IMR-90 (cell line): ENCODE data around the gene PAN2. TPM values are rescaled to one million over a fixed set of nuclear protein-coding genes. Genes with fewer than 3 reads are reported as not detected.

Experiments
- ATAC-seq: fragments of 200-7000 bp; cut with Tn5 transposase; 2 replicates; pipeline ENCODE4 v1.9.1; 2020; ENCODE audit warnings: low read depth, mild to moderate bottlenecking, moderate library complexity
- Bru-seq: library from RNA; stranded (reverse); fragments of 400-500 nt; gene quantifications from one replicate; lab custom pipeline; 2021; lab: Mats Ljungman, UMichigan
- BruChase-seq, 2 experiments: library from RNA; stranded (reverse); fragments of 400-500 nt; gene quantifications; one replicate each; lab custom pipeline; 2021; lab: Mats Ljungman, UMichigan
- BruUV-seq: library from RNA; stranded (reverse); fragments of 400-500 nt; replicated peaks from 2 replicates; lab custom pipeline; 2021; lab: Mats Ljungman, UMichigan
- CTCF ChIA-PET: fragments of 300-600 bp; formaldehyde crosslinking; extraction: SDS; loops from one replicate; lab custom pipeline; 2021; ENCODE audit warnings: antibody characterized with exemption; lab: Yijun Ruan, JAX
- POLR2A ChIA-PET: fragments of 300-600 bp; sonication (Branson Sonifier 250); formaldehyde crosslinking; loops from one replicate; lab custom pipeline; 2022; ENCODE audit warnings: antibody characterized with exemption; ENCODE audit not compliant: unreplicated experiment; lab: Charles Lee
- DNase-seq: peaks from one replicate; pipeline ENCODE4 v3.0.0; 2013
- H2AFZ ChIP-seq: replicated peaks from 2 replicates; pipeline ENCODE3; 2013; ENCODE audit warnings: low read length, mild to moderate bottlenecking; ENCODE audit not compliant: poor library complexity
- H2AK5ac ChIP-seq: 2 replicates; pipeline ENCODE4 v1.6.1; 2013; ENCODE audit warnings: low read depth, low read length, inconsistent platforms
- H2AK9ac ChIP-seq: replicated peaks from 2 replicates; pipeline ENCODE3; 2013; ENCODE audit warnings: mild to moderate bottlenecking, low read depth, low read length, moderate library complexity; ENCODE audit not compliant: poor library complexity
- H2BK120ac ChIP-seq: 2 replicates; pipeline ENCODE4 v1.6.1; 2013; ENCODE audit warnings: low read depth, low read length, inconsistent platforms
- H2BK15ac ChIP-seq: 3 replicates; pipeline ENCODE4 v1.6.1; 2013; ENCODE audit warnings: low read depth, low read length, inconsistent platforms
- H2BK20ac ChIP-seq: 2 replicates; pipeline ENCODE4 v1.6.1; 2013; ENCODE audit warnings: low read depth, mild to moderate bottlenecking, inconsistent platforms, low read length, moderate library complexity
- H2BK5ac ChIP-seq: 2 replicates; pipeline ENCODE4 v1.6.1; 2013; ENCODE audit warnings: mild to moderate bottlenecking, low read depth, low read length, inconsistent platforms; ENCODE audit not compliant: poor library complexity, severe bottlenecking
- H3K14ac ChIP-seq: replicated peaks from 2 replicates; pipeline ENCODE4 v1.6.1; 2013; ENCODE audit warnings: low read depth, low read length, inconsistent platforms
- H3K18ac ChIP-seq: 2 replicates; pipeline ENCODE4 v1.6.1; 2013; ENCODE audit warnings: low read depth, low read length, control low read depth
- H3K23ac ChIP-seq: 2 replicates; pipeline ENCODE4 v1.6.1; 2013; ENCODE audit warnings: low read depth, low read length, inconsistent platforms
- H3K27ac ChIP-seq: 2 replicates; pipeline ENCODE4 v1.5.1; 2013; ENCODE audit warnings: mild to moderate bottlenecking, control low read depth, low read length; ENCODE audit not compliant: insufficient read depth
- H3K27me3 ChIP-seq: 2 replicates; pipeline ENCODE4 v1.6.1; 2013; ENCODE audit warnings: low read length; ENCODE audit not compliant: control insufficient read depth, insufficient read depth
- H3K36me3 ChIP-seq: 2 replicates; pipeline ENCODE4 v1.6.1; 2013; ENCODE audit warnings: low read length, mixed read lengths; ENCODE audit not compliant: control insufficient read depth, insufficient read depth
- H3K4ac ChIP-seq: 2 replicates; pipeline ENCODE4 v1.6.1; 2013; ENCODE audit warnings: low read depth, low read length, inconsistent platforms
- H3K4me1 ChIP-seq: 2 replicates; pipeline ENCODE4 v1.6.1; 2013; ENCODE audit warnings: low read length, mixed read lengths; ENCODE audit not compliant: control insufficient read depth, insufficient read depth
- H3K4me2 ChIP-seq: 2 replicates; pipeline ENCODE4 v1.6.1; 2013; ENCODE audit warnings: low read depth, mild to moderate bottlenecking, control low read depth, low read length, moderate library complexity
- H3K4me3 ChIP-seq: 2 replicates; pipeline ENCODE4 v1.5.1; 2013; ENCODE audit warnings: low read depth, mild to moderate bottlenecking, control low read depth, low read length, moderate library complexity; ENCODE audit not compliant: insufficient read depth
- H3K56ac ChIP-seq: 2 replicates; pipeline ENCODE4 v1.6.1; 2013; ENCODE audit warnings: low read length, inconsistent platforms; ENCODE audit not compliant: insufficient read depth; ENCODE audit errors: extremely low read depth
- H3K79me1 ChIP-seq, 2 experiments: 2 replicates each; pipeline ENCODE4 v1.6.1; 2013; ENCODE audit warnings: low read length in 2 of 2, inconsistent platforms in 1 of 2, low read depth in 1 of 2
- H3K9ac ChIP-seq: 2 replicates; pipeline ENCODE4 v1.6.1; 2013; ENCODE audit warnings: low read depth, low read length, control low read depth
- H3K9me1 ChIP-seq: 2 replicates; pipeline ENCODE4 v1.6.1; 2013; ENCODE audit warnings: low read length, inconsistent platforms; ENCODE audit not compliant: insufficient read depth
- H3K9me3 ChIP-seq: 2 replicates; pipeline ENCODE4 v1.6.1; 2013; ENCODE audit warnings: low read length; ENCODE audit not compliant: control insufficient read depth, insufficient read depth
- H4K20me1 ChIP-seq: 2 replicates; pipeline ENCODE4 v1.6.1; 2013; ENCODE audit warnings: low read length, inconsistent platforms; ENCODE audit not compliant: insufficient read depth
- H4K5ac ChIP-seq: 2 replicates; pipeline ENCODE4 v1.6.1; 2013; ENCODE audit warnings: mild to moderate bottlenecking, low read depth, low read length, control low read depth
- H4K8ac ChIP-seq, 2 experiments: 2 replicates each; pipeline ENCODE4 v1.6.1; 2013; ENCODE audit warnings: low read depth in 2 of 2, low read length in 2 of 2, control low read depth in 1 of 2, inconsistent platforms in 1 of 2
- H4K91ac ChIP-seq: 2 replicates; pipeline ENCODE4 v1.6.1; 2013; ENCODE audit warnings: low read depth, low read length, inconsistent platforms; ENCODE audit not compliant: insufficient read depth
- BHLHE40 ChIP-seq: fragments of 150-350 bp; IDR thresholded peaks from 2 replicates; pipeline ENCODE4 v1.6.1; 2016; ENCODE audit warnings: mild to moderate bottlenecking, low read depth, low read length
- CHD1 ChIP-seq: IDR thresholded peaks from 2 replicates; pipeline ENCODE4 v1.6.1; 2012; ENCODE audit warnings: low read depth, low read length, improper control_type of control experiment
- CTCF ChIP-seq: conservative IDR thresholded peaks from 2 replicates; pipeline ENCODE4 v1.5.1; 2012; ENCODE audit warnings: mild to moderate bottlenecking, low read depth, low read length, improper control_type of control experiment
- FOS ChIP-seq: fragments of 150-350 bp; IDR thresholded peaks from 2 replicates; pipeline ENCODE4 v1.6.1; 2016; ENCODE audit warnings: low read depth, low read length
- MAZ ChIP-seq: IDR thresholded peaks from 2 replicates; pipeline ENCODE4 v1.6.1; 2012; ENCODE audit warnings: low read depth, mild to moderate bottlenecking, low read length, improper control_type of control experiment, moderate library complexity, borderline replicate concordance
- MXI1 ChIP-seq: IDR thresholded peaks from 2 replicates; pipeline ENCODE4 v1.6.1; 2012; ENCODE audit warnings: low read depth, mild to moderate bottlenecking, low read length, moderate library complexity, borderline replicate concordance
- POLR2A ChIP-seq: IDR thresholded peaks from 2 replicates; pipeline ENCODE4 v1.6.1; 2012; ENCODE audit warnings: mild to moderate bottlenecking, low read depth, low read length
- RCOR1 ChIP-seq: IDR thresholded peaks from 2 replicates; pipeline ENCODE4 v1.6.1; 2012; ENCODE audit warnings: mild to moderate bottlenecking, low read length, improper control_type of control experiment; ENCODE audit not compliant: insufficient replicate concordance
- WGBS, 2 experiments: methylation state at CpG; one replicate each; pipeline versions ENCODE4 v1.1.5 to v1.1.7; 2013; ENCODE audit warnings: missing lambda C conversion rate in 2 of 2; ENCODE audit not compliant: insufficient read length in 1 of 2; ENCODE audit errors: extremely low coverage in 2 of 2; 5-methylcytosine and 5-hydroxymethylcytosine counted together
- dilution Hi-C: fragments of 300-500 bp; cut with HindIII; formaldehyde crosslinking; loops from one replicate; pipeline ENCODE4 v1.14.3; 2018; ENCODE audit warnings: low sequenced_read_pairs; ENCODE audit not compliant: unreplicated experiment
- in situ Hi-C: fragments of 300-500 bp; cut with MboI; formaldehyde crosslinking; loops from 3 replicates; pipeline ENCODE4 v1.14.3; 2019; ENCODE audit warnings: low sequenced_read_pairs, inconsistent platforms, mixed read lengths
- intact Hi-C: fragments of 100-400 bp; cut with micrococcal nuclease; formaldehyde crosslinking; loops from 2 replicates; pipeline ENCODE4 v1.10.0; 2022
- long read RNA-seq: library from polyadenylated mRNA; unstranded; transcript quantifications from one replicate; pipeline ENCODE4 v2.0.0, GENCODE V29; 2021; ENCODE audit not compliant: unreplicated experiment
- polyA plus RNA-seq, 3 experiments: library from polyadenylated mRNA; depleted of rRNA; stranded (reverse); fragments of >200 nt; gene quantifications; 2 replicates each; pipeline ENCODE4 v1.2.3, GENCODE V29; 2012; ENCODE audit warnings: low replicate concordance in 1 of 3
- total RNA-seq: library from RNA; depleted of rRNA; stranded (reverse); fragments of >200 nt; gene quantifications from 2 replicates; pipeline ENCODE4 v1.2.3, GENCODE V29; 2012; rRNA removed

Gene PAN2, protein sequence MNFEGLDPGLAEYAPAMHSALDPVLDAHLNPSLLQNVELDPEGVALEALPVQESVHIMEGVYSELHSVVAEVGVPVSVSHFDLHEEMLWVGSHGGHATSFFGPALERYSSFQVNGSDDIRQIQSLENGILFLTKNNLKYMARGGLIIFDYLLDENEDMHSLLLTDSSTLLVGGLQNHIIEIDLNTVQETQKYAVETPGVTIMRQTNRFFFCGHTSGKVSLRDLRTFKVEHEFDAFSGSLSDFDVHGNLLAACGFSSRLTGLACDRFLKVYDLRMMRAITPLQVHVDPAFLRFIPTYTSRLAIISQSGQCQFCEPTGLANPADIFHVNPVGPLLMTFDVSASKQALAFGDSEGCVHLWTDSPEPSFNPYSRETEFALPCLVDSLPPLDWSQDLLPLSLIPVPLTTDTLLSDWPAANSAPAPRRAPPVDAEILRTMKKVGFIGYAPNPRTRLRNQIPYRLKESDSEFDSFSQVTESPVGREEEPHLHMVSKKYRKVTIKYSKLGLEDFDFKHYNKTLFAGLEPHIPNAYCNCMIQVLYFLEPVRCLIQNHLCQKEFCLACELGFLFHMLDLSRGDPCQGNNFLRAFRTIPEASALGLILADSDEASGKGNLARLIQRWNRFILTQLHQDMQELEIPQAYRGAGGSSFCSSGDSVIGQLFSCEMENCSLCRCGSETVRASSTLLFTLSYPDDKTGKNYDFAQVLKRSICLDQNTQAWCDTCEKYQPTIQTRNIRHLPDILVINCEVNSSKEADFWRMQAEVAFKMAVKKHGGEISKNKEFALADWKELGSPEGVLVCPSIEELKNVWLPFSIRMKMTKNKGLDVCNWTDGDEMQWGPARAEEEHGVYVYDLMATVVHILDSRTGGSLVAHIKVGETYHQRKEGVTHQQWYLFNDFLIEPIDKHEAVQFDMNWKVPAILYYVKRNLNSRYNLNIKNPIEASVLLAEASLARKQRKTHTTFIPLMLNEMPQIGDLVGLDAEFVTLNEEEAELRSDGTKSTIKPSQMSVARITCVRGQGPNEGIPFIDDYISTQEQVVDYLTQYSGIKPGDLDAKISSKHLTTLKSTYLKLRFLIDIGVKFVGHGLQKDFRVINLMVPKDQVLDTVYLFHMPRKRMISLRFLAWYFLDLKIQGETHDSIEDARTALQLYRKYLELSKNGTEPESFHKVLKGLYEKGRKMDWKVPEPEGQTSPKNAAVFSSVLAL
- total RNA-seq (7.5 and 9.7 TPM in 2 replicates), polyA plus RNA-seq (2012; rRNA removed) (16.6 and 20.2 TPM in 2 replicates), Bru-seq, nascent RNA (percentile 48 among the genes with signal in this experiment), BruChase-seq, experiment 1, labeled RNA remaining after a 6-hour chase (percentile 67 among the genes with signal in this experiment), BruChase-seq, experiment 2, labeled RNA remaining after a 2-hour chase (percentile 59 among the genes with signal in this experiment)
- polyA plus RNA-seq (2012; cell fraction: cytosol; rRNA removed), result 3.6 and 4.1 TPM in 2 replicates
- 119 and 302 TPM in 2 replicates for polyA plus RNA-seq (2012; cell fraction: nucleus; rRNA removed; ENCODE audit: low replicate concordance)
- long read RNA-seq, partial matches to known transcripts, result 2 of 5 reads
- long read RNA-seq, other reads (novel, unspliced or antisense), result 3 of 5 reads

- peak within 1 kb of the TSS; percentile 88 for H3K56ac ChIP-seq
- in situ Hi-C loops (no loop called here), intact Hi-C loops (loop anchor here (1.0 kb wide), 1 partner anchor 130 kb away; no protein-coding TSS in a partner anchor), dilution Hi-C loops (no loop called here)
- H2AK9ac ChIP-seq, result peak within 1 kb of the TSS; percentile 96
- peaks cover 5% of the 10 kb centered on the region; the same call in 1 of the 2 replicates for H3K4me1 ChIP-seq
- H2AFZ ChIP-seq, result peak within 1 kb of the TSS; percentile 88
- ChIA-PET POLR2A (interaction anchor here (0.5 to 1.1 kb wide), 3 partner anchors 9 to 18 kb away, joined by 3 to 4 read pairs (median 3); partner anchors contain the start of gene CNPY2), CTCF (no interaction called here)
- H3K14ac ChIP-seq, result peak within 1 kb of the TSS; percentile 89
- BruUV-seq, result TSS peak; percentile 63
- peaks cover 10% of the 10 kb centered on the region for H3K9me1 ChIP-seq
- peak within 1 kb of the TSS; percentile 99 for H4K91ac ChIP-seq
- H4K20me1 ChIP-seq, result no peaks in the 10 kb centered on the region
- peak within 1 kb of the TSS; percentile 74 for H2BK15ac ChIP-seq
- H4K8ac ChIP-seq, result peak within 1 kb of the TSS; percentile 99 to 100
- peak within 1 kb of the TSS; percentile 81 for H2BK5ac ChIP-seq
- H3K4ac ChIP-seq, result peak within 1 kb of the TSS; percentile 100
- peak within 1 kb of the TSS; percentile 73 for H2BK20ac ChIP-seq
- no peaks in the 10 kb centered on the region for H3K36me3 ChIP-seq
- peak within 1 kb of the TSS; percentile 78 for H2BK120ac ChIP-seq
- peak within 1 kb of the TSS; percentile 81 for H3K18ac ChIP-seq
- peak; percentile 97 for DNase-seq
- peak within 1 kb of the TSS; percentile 74 for H3K27ac ChIP-seq
- peak within 1 kb of the TSS; percentile 56 for H3K4me3 ChIP-seq
- peaks cover 10 to 24% of the 10 kb centered on the region in 2 experiments; a peak in 3 of 4 replicates for H3K79me1 ChIP-seq
- 0% methylated on average over 7 of the region's 45 CpGs; no CpG with 5 or more reads in 1 of the 2 experiments for WGBS, 2 experiments
- peak within 1 kb of the TSS; percentile 89 for H3K23ac ChIP-seq
- no peaks in the 10 kb centered on the region for H3K27me3 ChIP-seq
- H4K5ac ChIP-seq, result peak within 1 kb of the TSS; percentile 98
- H3K9ac ChIP-seq, result peak within 1 kb of the TSS; percentile 90
- peak within 1 kb of the TSS; percentile 99 for H2AK5ac ChIP-seq
- ATAC-seq, result peak; percentile 99
- H3K9me3 ChIP-seq, result no peaks in the 10 kb centered on the region
- H3K4me2 ChIP-seq, result peak within 1 kb of the TSS; percentile 95
- TF ChIP-seq MAZ (peak; percentile 9; the same call in 1 of the 2 replicates), CHD1 (0 out of 2 replicates have a peak, but pooled peaks have one; percentile 9), BHLHE40 (no peak), POLR2A (peak; percentile 85), MXI1 (no peak), FOS (peak; percentile 49; the same call in 1 of the 2 replicates), CTCF (peak; percentile 68), RCOR1 (peak; percentile 14)
Observed at GRCh38 chr12:56333679-56334489, at the start of gene PAN2. PAN2 (minus strand) TSS chr12:56334000; CDS start chr12:56333094, 906 bp downstream.
